Right lobe of liver (tissue), 4 donors: Measurements from ENCODE around the gene TAS2R4.

Experiments used
- POLR2A ChIP-seq: fragments of 450-650 bp; IDR thresholded peaks from one replicate; pipeline ENCODE4 v1.6.1; 2017; ENCODE audit warnings: antibody characterized with exemption, mild to moderate bottlenecking
- TF ChIP-seq, protein P1 (sequence below), 4 donors: fragments of 200-600 bp in 3 of 4; fragments of 450-650 bp in 1 of 4; IDR thresholded peaks; one replicate each; pipeline versions ENCODE4 v1.5.1 to v1.8.0; 2016 to 2022; ENCODE audit warnings: antibody characterized with exemption in 4 of 4, mild to moderate bottlenecking in 2 of 4
- donor health status: DM: no; HTN: no; CAD: no.
- donor health status: DM: no; HTN: no; CAD: no.
- donor health status: DM: no; HTN: yes; CAD: no.

DNA sequence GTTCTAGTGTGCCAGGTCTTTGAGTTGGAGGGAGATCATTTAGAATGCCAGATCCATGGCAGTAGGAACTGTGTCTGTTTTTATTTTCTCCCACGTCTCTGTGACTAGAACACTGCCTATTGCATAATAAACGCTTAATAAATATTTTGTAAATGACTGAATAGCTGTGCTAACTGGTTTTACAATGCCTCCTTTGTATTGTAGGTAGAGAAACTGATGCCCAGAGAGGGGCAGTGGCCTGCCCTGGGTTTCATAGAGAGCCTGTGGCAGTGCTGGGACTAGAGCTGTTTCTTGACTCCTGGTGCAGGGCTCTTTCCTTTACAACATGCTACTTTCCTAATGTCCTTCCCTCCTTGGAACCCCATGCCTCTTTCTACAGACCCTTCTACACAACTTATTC is 16.1 kb downstream of the TAS2R4 start:
- TF ChIP-seq, protein P1, sequence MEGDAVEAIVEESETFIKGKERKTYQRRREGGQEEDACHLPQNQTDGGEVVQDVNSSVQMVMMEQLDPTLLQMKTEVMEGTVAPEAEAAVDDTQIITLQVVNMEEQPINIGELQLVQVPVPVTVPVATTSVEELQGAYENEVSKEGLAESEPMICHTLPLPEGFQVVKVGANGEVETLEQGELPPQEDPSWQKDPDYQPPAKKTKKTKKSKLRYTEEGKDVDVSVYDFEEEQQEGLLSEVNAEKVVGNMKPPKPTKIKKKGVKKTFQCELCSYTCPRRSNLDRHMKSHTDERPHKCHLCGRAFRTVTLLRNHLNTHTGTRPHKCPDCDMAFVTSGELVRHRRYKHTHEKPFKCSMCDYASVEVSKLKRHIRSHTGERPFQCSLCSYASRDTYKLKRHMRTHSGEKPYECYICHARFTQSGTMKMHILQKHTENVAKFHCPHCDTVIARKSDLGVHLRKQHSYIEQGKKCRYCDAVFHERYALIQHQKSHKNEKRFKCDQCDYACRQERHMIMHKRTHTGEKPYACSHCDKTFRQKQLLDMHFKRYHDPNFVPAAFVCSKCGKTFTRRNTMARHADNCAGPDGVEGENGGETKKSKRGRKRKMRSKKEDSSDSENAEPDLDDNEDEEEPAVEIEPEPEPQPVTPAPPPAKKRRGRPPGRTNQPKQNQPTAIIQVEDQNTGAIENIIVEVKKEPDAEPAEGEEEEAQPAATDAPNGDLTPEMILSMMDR (IDR thresholded peaks at IDR 0.05) = no peak
- TF ChIP-seq POLR2A = no peak
